ENCODE data around the gene FAM241B.

- no peak for TF ChIP-seq BHLHE40 (IDR thresholded peaks at IDR 0.05; ENCODE audit: borderline replicate concordance in 1 of 2, low read depth in 2 of 2, low read length in 1 of 2)
- TF ChIP-seq CTCF (IDR thresholded peaks at IDR 0.05 in 2 of 3, conservative IDR thresholded peaks at IDR 0.05 in 1 of 3; ENCODE audit: control insufficient read depth in 2 of 3, extremely low read depth in 1 of 3, insufficient read depth in 1 of 3, low read depth in 3 of 3, low read length in 3 of 3): no peak
- no peak for TF ChIP-seq POLR2A (IDR thresholded peaks at IDR 0.05; ENCODE audit: low read depth, low read length)
- no peak for TF ChIP-seq CEBPB (IDR thresholded peaks at IDR 0.05; ENCODE audit: borderline replicate concordance in 1 of 2, low read depth in 2 of 2, low read length in 2 of 2)
- no peak for TF ChIP-seq JUND (IDR thresholded peaks at IDR 0.05; ENCODE audit: low read depth, low read length)
- TF ChIP-seq EGR1 (IDR thresholded peaks at IDR 0.05; ENCODE audit: borderline replicate concordance in 1 of 2, low read depth in 2 of 2, low read length in 2 of 2): no peak
- TF ChIP-seq ATF2 (IDR thresholded peaks at IDR 0.05; ENCODE audit: low read length): no peak
- no peak for TF ChIP-seq EP300 (IDR thresholded peaks at IDR 0.05; ENCODE audit: borderline replicate concordance in 1 of 2, control insufficient read depth in 1 of 2, low read depth in 2 of 2, low read length in 2 of 2)
- no peak for TF ChIP-seq SMC3 (IDR thresholded peaks at IDR 0.05; ENCODE audit: borderline replicate concordance, low read length)
- TF ChIP-seq SIN3A (IDR thresholded peaks at IDR 0.05; ENCODE audit: low read depth, low read length): no peak
- TF ChIP-seq REST (IDR thresholded peaks at IDR 0.05; ENCODE audit: low read depth, low read length): no peak
- no peak for TF ChIP-seq USF2 (IDR thresholded peaks at IDR 0.05; ENCODE audit: borderline replicate concordance, low read depth, low read length)
- no peak for TF ChIP-seq ELK1 (IDR thresholded peaks at IDR 0.05; ENCODE audit: low read depth, low read length)
Measured at GRCh38 chr10:69657430-69657829, 27.4 kb downstream of the FAM241B start.

Data from GM12878 (cell line).